DOHH2 (cell line): ENCODE data around the gene SSBP1.
A peak's percentile ranks its signal among the peaks of the same experiment; 100 is the strongest.

Source experiments
- H3F3A ChIP-seq: fragments of 200-600 bp; sonication (generic), shearing (Covaris generic); 2 replicates; pipeline ENCODE4 v1.6.0; 2016; ENCODE audit warnings: antibody characterized with exemption, mild to moderate bottlenecking; ENCODE audit not compliant: control insufficient read depth, insufficient read depth
- H3K27ac ChIP-seq: fragments of 200-600 bp; sonication (generic); 2 replicates; pipeline ENCODE4 v1.5.1; 2014; ENCODE audit warnings: low read depth, mild to moderate bottlenecking, low read length, moderate library complexity
- H3K27me3 ChIP-seq: fragments of 200-600 bp; sonication (generic); 2 replicates; pipeline ENCODE4 v1.6.1; 2014; ENCODE audit warnings: mild to moderate bottlenecking, low read length, mixed read lengths; ENCODE audit not compliant: control insufficient read depth
- H3K36me3 ChIP-seq: fragments of 200-600 bp; sonication (generic); 2 replicates; pipeline ENCODE4 v1.6.1; 2014; ENCODE audit warnings: mild to moderate bottlenecking, low read length, moderate library complexity, mixed read lengths; ENCODE audit not compliant: control insufficient read depth
- H3K4me1 ChIP-seq: fragments of 200-600 bp; sonication (generic); 2 replicates; pipeline ENCODE4 v1.6.1; 2014; ENCODE audit warnings: mild to moderate bottlenecking, low read length, mixed read lengths; ENCODE audit not compliant: control insufficient read depth
- H3K4me2 ChIP-seq: fragments of 200-600 bp; sonication (generic); 2 replicates; pipeline ENCODE4 v1.6.0; 2014; ENCODE audit warnings: mild to moderate bottlenecking, low read length, moderate library complexity
- H3K4me3 ChIP-seq: fragments of 200-600 bp; sonication (generic); 2 replicates; pipeline ENCODE4 v1.5.1; 2014; ENCODE audit warnings: mild to moderate bottlenecking, low read length, mixed read lengths
- H3K79me2 ChIP-seq: fragments of 200-600 bp; sonication (generic); 2 replicates; pipeline ENCODE4 v1.6.1; 2014; ENCODE audit warnings: mild to moderate bottlenecking, low read length, mixed read lengths; ENCODE audit not compliant: control insufficient read depth
- H3K9me2 ChIP-seq: fragments of 200-600 bp; sonication (generic); replicated peaks from 2 replicates; pipeline ENCODE4 v1.6.1; 2014; ENCODE audit warnings: mild to moderate bottlenecking, low read length, mixed read lengths; ENCODE audit not compliant: control insufficient read depth
- H3K9me3 ChIP-seq: fragments of 200-600 bp; sonication (generic); 2 replicates; pipeline ENCODE4 v1.6.1; 2014; ENCODE audit warnings: antibody characterized with exemption, low read length, mixed read lengths; ENCODE audit not compliant: control insufficient read depth, insufficient read depth
- H4K20me1 ChIP-seq: fragments of 200-600 bp; sonication (generic); 2 replicates; pipeline ENCODE4 v1.6.0; 2014; ENCODE audit warnings: low read depth, mild to moderate bottlenecking, antibody characterized with exemption, low read length, moderate library complexity; ENCODE audit not compliant: control insufficient read depth, insufficient read depth
- CTCF ChIP-seq: fragments of 200-600 bp; sonication (generic); IDR thresholded peaks from one replicate; pipeline ENCODE4 v1.5.1; 2014; ENCODE audit warnings: antibody characterized with exemption, mild to moderate bottlenecking, low read depth, low read length; ENCODE audit not compliant: poor library complexity, severe bottlenecking
- EZH2phosphoT487 ChIP-seq: fragments of 200-600 bp; sonication (generic); IDR thresholded peaks from 2 replicates; pipeline ENCODE4 v1.6.1; 2017; ENCODE audit warnings: borderline replicate concordance, mild to moderate bottlenecking, antibody characterized with exemption, low read length, moderate library complexity, mixed read lengths

The SSBP1 gene

GRCh38 chr7:141729020-141729419, 9.1 kb upstream of the SSBP1 start:
- Histone ChIP-seq H3K4me3 (no peak overlapping the region), H3K36me3 (no peaks in the 10 kb centered on the region), H3K4me1 (no peaks in the 10 kb centered on the region), H3K9me2 (no peaks in the 10 kb centered on the region), H3K27ac (no peak overlapping the region), H3K27me3 (no peaks in the 10 kb centered on the region), H3K4me2 (no peak overlapping the region), H3K79me2 (no peaks in the 10 kb centered on the region), H3F3A (no peaks in the 10 kb centered on the region), H3K9me3 (no peaks in the 10 kb centered on the region), H4K20me1 (no peaks in the 10 kb centered on the region)
- TF ChIP-seq EZH2phosphoT487 (no peak), CTCF (no peak)

- Histone ChIP-seq H3K79me2 (no peaks in the 10 kb centered on the region), H3K4me2 (no peak overlapping the region), H3K4me3 (no peak overlapping the region), H3F3A (no peaks in the 10 kb centered on the region), H3K9me3 (no peaks in the 10 kb centered on the region), H3K9me2 (no peaks in the 10 kb centered on the region), H3K4me1 (peaks cover under 1% of the 10 kb centered on the region), H4K20me1 (no peaks in the 10 kb centered on the region), H3K27me3 (no peaks in the 10 kb centered on the region), H3K36me3 (no peaks in the 10 kb centered on the region), H3K27ac (no peak overlapping the region)
- TF ChIP-seq EZH2phosphoT487 (no peak), CTCF (no peak)
Measured at GRCh38 chr7:141731476-141732149, 6.5 kb upstream of the SSBP1 start.

GRCh38 chr7:141737118-141737835, 881 bp upstream of the SSBP1 start:
- H3F3A ChIP-seq, result peaks cover 3% of the 10 kb centered on the region; the same call in 1 of the 2 replicates
- peak overlapping the region; percentile 67 for H3K27ac ChIP-seq
- no peak for TF ChIP-seq CTCF
- TF ChIP-seq EZH2phosphoT487, result no peak
- peaks cover 40% of the 10 kb centered on the region for H3K36me3 ChIP-seq
- H3K9me2 ChIP-seq, result no peaks in the 10 kb centered on the region
- peaks cover 43% of the 10 kb centered on the region for H3K79me2 ChIP-seq
- peak overlapping the region; percentile 77 for H3K4me2 ChIP-seq
- H3K4me3 ChIP-seq, result peak overlapping the region; percentile 86
- H3K27me3 ChIP-seq, result no peaks in the 10 kb centered on the region
- no peaks in the 10 kb centered on the region for H3K9me3 ChIP-seq
- peaks cover 25% of the 10 kb centered on the region for H3K4me1 ChIP-seq
- H4K20me1 ChIP-seq, result no peaks in the 10 kb centered on the region
